Spleen (tissue), 11 donors: ENCODE data around the gene ZNF512B. TPM values are rescaled to one million over a fixed set of nuclear protein-coding genes. Genes with fewer than 3 reads are reported as not detected.

Experiments used
- DNase-seq: peaks from one replicate; pipeline ENCODE4 v3.0.0-alpha.2; 2020
- H3K27ac ChIP-seq, 8 donors: fragments of 200-600 bp; sonication (generic) in 7 of 8; 1 replicate in 4 of 8; 2 replicates in 4 of 8; pipeline versions ENCODE4 v1.5.0 to v1.8.0; 2016 to 2021; ENCODE audit warnings: inconsistent platforms in 4 of 8, mild to moderate bottlenecking in 4 of 8, moderate library complexity in 1 of 8
- H3K27me3 ChIP-seq, 7 donors: fragments of 200-600 bp; sonication (generic) in 6 of 7; replicated peaks in 1 of 7; 1 replicate in 4 of 7; 2 replicates in 3 of 7; pipeline versions ENCODE4 v1.5.0 to v1.8.0; 2016 to 2021; ENCODE audit warnings: inconsistent platforms in 3 of 7, mild to moderate bottlenecking in 1 of 7
- H3K36me3 ChIP-seq, 6 donors: fragments of 200-600 bp; sonication (generic) in 5 of 6; 1 replicate in 4 of 6; 2 replicates in 2 of 6; pipeline versions ENCODE4 v1.5.0 to v1.8.0; 2016 to 2021; ENCODE audit warnings: inconsistent platforms in 2 of 6
- H3K4me1 ChIP-seq, 6 donors: fragments of 200-600 bp; sonication (generic) in 5 of 6; 1 replicate in 3 of 6; 2 replicates in 3 of 6; pipeline versions ENCODE4 v1.5.0 to v1.8.0; 2016 to 2021; ENCODE audit warnings: inconsistent platforms in 3 of 6
- H3K4me3 ChIP-seq, 8 donors: fragments of 200-600 bp; sonication (generic) in 7 of 8; 1 replicate in 4 of 8; 2 replicates in 4 of 8; pipeline versions ENCODE4 v1.5.0 to v1.8.0; 2016 to 2021; ENCODE audit warnings: inconsistent platforms in 4 of 8, mild to moderate bottlenecking in 4 of 8, moderate library complexity in 2 of 8
- H3K9me3 ChIP-seq, 8 donors: fragments of 200-600 bp; sonication (generic) in 7 of 8; 1 replicate in 4 of 8; 2 replicates in 4 of 8; pipeline versions ENCODE4 v1.5.0 to v1.8.0; 2016 to 2021; ENCODE audit warnings: inconsistent platforms in 4 of 8
- POLR2A ChIP-seq, 3 donors: fragments of 450-650 bp; IDR thresholded peaks; one replicate each; pipeline ENCODE4 v1.5.1; 2017; ENCODE audit warnings: antibody characterized with exemption in 3 of 3, mild to moderate bottlenecking in 1 of 3
- POLR2AphosphoS5 ChIP-seq, 3 donors: sonication (generic); formaldehyde crosslinking; IDR thresholded peaks; one replicate each; pipeline ENCODE4 v1.5.1; 2017; ENCODE audit warnings: antibody characterized with exemption in 3 of 3
- WGBS, 5 donors: extraction: QIAGEN DNeasy Blood & Tissue Kit in 3 of 5; methylation state at CpG; one replicate each; pipeline versions ENCODE4 v1.1.5 to v1.1.7; 2013 to 2018; 5-methylcytosine and 5-hydroxymethylcytosine counted together
- intact Hi-C: fragments of 100-400 bp; cut with DNase I; formaldehyde crosslinking; loops from one replicate; pipeline ENCODE4 v1.15.0; 2023; ENCODE audit warnings: low total_unique reads
- polyA plus RNA-seq, 3 donors: library from polyadenylated mRNA; stranded (reverse); fragments of 200-250 nt; gene quantifications; one replicate each; pipeline ENCODE4 v1.2.1, GENCODE V29; 2013
- total RNA-seq, 7 donors: library from RNA; depleted of rRNA in 3 of 7; stranded (reverse); fragments of >200 nt in 3 of 7; fragmentation: NEBNext Ultra II Directional in 4 of 7; extraction: Animal tissue kit (Norgen Biotek cat#: 25700) in 4 of 7; gene quantifications; one replicate each; pipeline versions ENCODE4 v1.1.0 to v1.2.1, GENCODE V29; 2016 to 2021
- TF ChIP-seq, protein P1 (sequence below), 11 experiments: fragments of 200-600 bp in 7 of 11; fragments of 450-650 bp in 4 of 11; sonication (generic) in 4 of 11; IDR thresholded peaks in 8 of 11; conservative IDR thresholded peaks in 3 of 11; 1 replicate in 7 of 11; 2 replicates in 4 of 11; pipeline versions ENCODE4 v1.4.0 to v1.8.0; 2016 to 2021; ENCODE audit warnings: antibody characterized with exemption in 11 of 11, inconsistent platforms in 4 of 11, mild to moderate bottlenecking in 1 of 11
- donor health status: healthy with polysubstance abuse.
- donor health status: DM: no; HTN: no; CAD: no; lungs with moderate emphysema.
- donor health status: DM: no; HTN: no; CAD: no.
- donor health status: Bipolar disorder and iron deficiency.
- donor health status: healthy.
- donor health status: DM: no; HTN: no; CAD: no.
- donor health status: DM: yes; HTN: yes; CAD: no.

ZNF512B gene
- total and polyA plus RNA-seq, 10 donors = 3.4 to 21.8 (median 12.4) TPM

DNA sequence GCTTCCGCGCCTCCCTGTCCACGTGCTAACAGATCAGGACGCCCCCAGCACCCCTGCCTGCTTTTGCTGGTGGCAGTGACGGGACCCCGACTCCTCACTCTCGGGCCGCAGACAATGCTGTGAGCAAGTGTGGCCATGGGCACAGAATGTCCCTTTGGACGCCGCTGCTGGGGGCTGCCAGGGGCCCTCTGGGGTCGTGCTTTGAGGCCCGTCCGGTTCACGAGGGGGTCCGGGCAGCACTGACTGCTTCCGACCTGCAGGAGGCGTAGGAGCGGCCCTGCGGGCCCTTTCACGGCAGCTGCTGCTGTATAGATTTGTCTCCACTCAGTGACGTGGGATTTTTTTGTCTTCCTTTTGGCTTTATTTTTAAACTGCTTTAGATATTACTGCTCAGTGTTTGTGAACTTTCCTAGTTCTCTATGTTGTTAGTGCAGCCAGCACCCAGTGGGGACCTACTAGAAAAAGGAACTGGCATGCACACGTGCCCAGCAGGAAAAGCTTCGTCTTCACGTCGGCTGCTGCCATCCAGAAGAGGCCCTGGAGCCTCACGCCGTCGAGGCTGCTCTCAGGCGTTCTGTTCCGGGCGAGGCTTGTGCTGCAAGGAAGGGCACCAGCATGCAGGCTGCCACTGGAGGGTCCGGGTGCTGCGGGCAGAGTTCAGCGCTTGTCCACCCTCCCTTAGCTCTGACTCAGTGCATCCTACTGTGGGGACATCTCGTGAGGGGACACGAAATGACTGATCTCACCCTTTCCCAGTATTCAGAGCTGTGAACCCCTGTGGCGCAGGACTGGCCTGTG is 35.3 kb downstream of the ZNF512B start:
- H3K36me3 ChIP-seq = peaks cover 3 to 100% (median 77%) of the 10 kb centered on the region in 6 donors
- H3K27ac ChIP-seq = no peak overlapping the region
- intact Hi-C loops = no loop called here
- 81 to 90% (median 85%) methylated on average over 37 of the region's 37 CpGs for WGBS, 5 donors
- H3K27me3 ChIP-seq = no peaks in the 10 kb centered on the region
- peaks cover 0 to 25% (median 8%) of the 10 kb centered on the region in 6 donors for H3K4me1 ChIP-seq
- DNase-seq = peak; percentile 71
- peak in 1 of 3 donors; percentile 53 for TF ChIP-seq POLR2AphosphoS5 (IDR thresholded peaks at IDR 0.05)
- no peak for TF ChIP-seq POLR2A (IDR thresholded peaks at IDR 0.05)
- TF ChIP-seq, protein P1, sequence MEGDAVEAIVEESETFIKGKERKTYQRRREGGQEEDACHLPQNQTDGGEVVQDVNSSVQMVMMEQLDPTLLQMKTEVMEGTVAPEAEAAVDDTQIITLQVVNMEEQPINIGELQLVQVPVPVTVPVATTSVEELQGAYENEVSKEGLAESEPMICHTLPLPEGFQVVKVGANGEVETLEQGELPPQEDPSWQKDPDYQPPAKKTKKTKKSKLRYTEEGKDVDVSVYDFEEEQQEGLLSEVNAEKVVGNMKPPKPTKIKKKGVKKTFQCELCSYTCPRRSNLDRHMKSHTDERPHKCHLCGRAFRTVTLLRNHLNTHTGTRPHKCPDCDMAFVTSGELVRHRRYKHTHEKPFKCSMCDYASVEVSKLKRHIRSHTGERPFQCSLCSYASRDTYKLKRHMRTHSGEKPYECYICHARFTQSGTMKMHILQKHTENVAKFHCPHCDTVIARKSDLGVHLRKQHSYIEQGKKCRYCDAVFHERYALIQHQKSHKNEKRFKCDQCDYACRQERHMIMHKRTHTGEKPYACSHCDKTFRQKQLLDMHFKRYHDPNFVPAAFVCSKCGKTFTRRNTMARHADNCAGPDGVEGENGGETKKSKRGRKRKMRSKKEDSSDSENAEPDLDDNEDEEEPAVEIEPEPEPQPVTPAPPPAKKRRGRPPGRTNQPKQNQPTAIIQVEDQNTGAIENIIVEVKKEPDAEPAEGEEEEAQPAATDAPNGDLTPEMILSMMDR (IDR thresholded peaks at IDR 0.05 in 8 of 11, conservative IDR thresholded peaks at IDR 0.05 in 3 of 11) = peak in 4 of 11 experiments; percentile 7 to 33 (median 20)
- no peak overlapping the region for H3K4me3 ChIP-seq
- no peaks in the 10 kb centered on the region for H3K9me3 ChIP-seq

DNA sequence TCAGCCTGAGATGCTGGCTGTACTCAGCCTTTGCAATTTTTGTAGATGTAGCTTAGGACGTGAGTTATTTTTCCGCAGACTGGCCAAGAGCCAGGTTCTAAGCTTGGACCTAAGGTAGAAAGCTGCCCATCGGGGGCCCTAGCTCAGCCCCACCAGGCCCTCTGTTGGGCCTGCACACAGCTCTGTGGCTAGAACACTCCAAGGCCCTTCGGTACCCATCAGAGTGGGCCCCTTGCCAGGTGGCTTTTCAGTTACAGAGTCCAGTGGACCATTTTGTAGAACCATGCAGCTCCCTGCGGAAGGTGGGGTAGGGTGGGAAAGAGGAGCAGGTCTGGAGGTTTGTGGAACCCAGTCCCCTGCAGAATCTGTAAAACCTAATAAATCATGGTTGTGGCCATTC is 36.1 kb downstream of the ZNF512B start:
- no peaks in the 10 kb centered on the region for H3K27me3 ChIP-seq
- no peak overlapping the region for H3K27ac ChIP-seq
- intact Hi-C loops = no loop called here
- peaks cover 3 to 100% (median 77%) of the 10 kb centered on the region in 6 donors for H3K36me3 ChIP-seq
- peaks cover 0 to 17% (median 3%) of the 10 kb centered on the region in 6 donors for H3K4me1 ChIP-seq
- TF ChIP-seq POLR2AphosphoS5 (IDR thresholded peaks at IDR 0.05) (no peak), POLR2A (IDR thresholded peaks at IDR 0.05) (no peak)
- TF ChIP-seq, protein P1 (IDR thresholded peaks at IDR 0.05 in 8 of 11, conservative IDR thresholded peaks at IDR 0.05 in 3 of 11) = no peak
- DNase-seq = no peak
- no peaks in the 10 kb centered on the region for H3K9me3 ChIP-seq
- WGBS, 5 donors = 87 to 93% (median 91%) methylated on average over 5 of the region's 5 CpGs
- no peak overlapping the region for H3K4me3 ChIP-seq

DNA sequence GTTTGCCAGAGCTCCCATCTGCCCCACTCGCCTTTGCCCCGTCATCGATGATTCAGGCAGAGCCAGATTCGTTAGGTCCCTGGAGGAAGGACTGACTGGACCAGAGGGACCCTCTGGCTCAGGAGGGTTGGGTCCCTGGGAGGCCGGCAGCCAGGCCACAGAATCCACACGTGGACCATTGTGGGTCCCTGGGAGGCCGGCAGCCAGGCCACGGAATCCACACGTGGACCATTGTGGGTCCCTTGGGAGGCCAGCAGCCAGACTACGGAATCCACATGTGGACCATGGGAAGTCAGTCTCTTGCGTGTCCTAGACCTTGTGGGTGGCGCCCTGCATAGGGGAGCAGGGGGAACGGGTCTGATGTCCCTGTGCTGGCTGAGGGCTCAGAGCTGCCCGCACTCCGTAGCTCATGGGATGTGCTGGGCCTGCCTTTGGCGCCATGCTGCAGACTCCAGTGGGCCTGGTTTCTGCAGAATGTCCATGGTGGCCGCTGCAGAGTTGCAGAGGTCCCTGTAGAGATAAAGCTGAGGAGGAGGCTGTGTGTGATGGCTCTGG is 37.0 kb downstream of the ZNF512B start:
- intact Hi-C loops = no loop called here
- Histone ChIP-seq H3K4me3 (no peak overlapping the region), H3K27me3 (no peaks in the 10 kb centered on the region), H3K4me1 (peaks cover 0 to 9% (median 0%) of the 10 kb centered on the region in 6 donors), H3K36me3 (peaks cover 9 to 100% (median 84%) of the 10 kb centered on the region in 6 donors), H3K9me3 (no peaks in the 10 kb centered on the region), H3K27ac (no peak overlapping the region)
- TF ChIP-seq POLR2A (IDR thresholded peaks at IDR 0.05) (no peak), POLR2AphosphoS5 (IDR thresholded peaks at IDR 0.05) (peak in 2 of 3 donors; percentile 23 to 56)
- no peak for DNase-seq
- WGBS, 5 donors = 91 to 94% (median 93%) methylated on average over 8 to 17 of the region's 17 CpGs

DNA sequence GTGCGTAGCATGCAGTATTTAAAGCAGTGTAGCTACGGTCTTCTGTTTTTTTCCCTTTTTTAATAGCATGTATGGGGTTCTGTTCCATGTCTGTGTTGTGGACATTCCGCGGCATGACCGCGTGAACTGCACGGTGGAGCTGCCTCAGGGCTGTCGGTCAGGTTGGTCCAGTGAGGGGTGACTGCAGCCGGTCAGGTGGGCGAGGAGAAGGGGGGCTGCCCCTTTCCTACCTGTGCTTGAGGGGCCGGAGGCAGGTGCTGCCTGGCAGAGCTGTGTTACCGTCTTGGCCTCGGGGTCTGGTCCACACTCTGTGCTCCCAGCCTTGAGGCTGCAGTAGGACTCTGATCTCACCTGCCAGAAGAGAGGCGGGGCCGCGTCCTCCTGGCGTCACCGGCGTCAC is 38.0 kb downstream of the ZNF512B start:
- no peak for DNase-seq
- no peak overlapping the region for H3K27ac ChIP-seq
- no peaks in the 10 kb centered on the region for H3K9me3 ChIP-seq
- H3K4me1 ChIP-seq = peaks cover 0 to 9% (median under 1%) of the 10 kb centered on the region in 6 donors
- peak in 1 of 3 donors; percentile 38 for TF ChIP-seq POLR2AphosphoS5 (IDR thresholded peaks at IDR 0.05)
- TF ChIP-seq POLR2A (IDR thresholded peaks at IDR 0.05) = no peak
- H3K4me3 ChIP-seq = no peak overlapping the region
- peaks cover 9 to 100% (median 85%) of the 10 kb centered on the region in 6 donors for H3K36me3 ChIP-seq
- no peaks in the 10 kb centered on the region for H3K27me3 ChIP-seq
- intact Hi-C loops = no loop called here
- WGBS, 5 donors = 93 to 97% (median 95%) methylated on average over 14 to 19 of the region's 19 CpGs
